Activated B cell treated with CpG ODN at 0.5 μM for 24 hours (primary cell): ENCODE data around the gene TTC12. TPM values are rescaled to one million over a fixed set of nuclear protein-coding genes. Genes with fewer than 3 reads are reported as not detected.

Source experiments
- ATAC-seq: fragments of 200-7000 bp; cut with Tn5 transposase; one replicate; pipeline ENCODE4 v1.10.0; 2021; ENCODE audit warnings: low read depth, mild to moderate bottlenecking, moderate library complexity
- CTCF ChIA-PET: fragments of 350-600 bp; sonication (Branson Sonifier 250); formaldehyde crosslinking; loops from one replicate; lab custom pipeline; 2021; ENCODE audit warnings: antibody characterized with exemption; lab: Charles Lee
- POLR2A ChIA-PET: fragments of 350-600 bp; sonication (Branson Sonifier 250); formaldehyde crosslinking; loops from one replicate; lab custom pipeline; 2021; ENCODE audit warnings: antibody characterized with exemption; lab: Charles Lee
- DNase-seq: peaks from one replicate; pipeline ENCODE4 v3.0.0; 2022
- H3K27ac Mint-ChIP-seq: one replicate; pipeline ENCODE4 v1.8.0; 2020; ENCODE audit warnings: mixed read lengths
- H3K27me3 Mint-ChIP-seq: one replicate; pipeline ENCODE4 v1.8.0; 2021; ENCODE audit warnings: mixed read lengths
- H3K36me3 Mint-ChIP-seq: one replicate; pipeline ENCODE4 v1.8.0; 2021; ENCODE audit warnings: low read depth, mixed read lengths
- H3K4me1 Mint-ChIP-seq: one replicate; pipeline ENCODE4 v1.8.0; 2021; ENCODE audit warnings: mixed read lengths
- H3K4me3 Mint-ChIP-seq: one replicate; pipeline ENCODE4 v1.8.0; 2020; ENCODE audit warnings: mild to moderate bottlenecking, mixed read lengths
- H3K9me3 Mint-ChIP-seq: one replicate; pipeline ENCODE4 v1.8.0; 2020; ENCODE audit warnings: mixed read lengths
- intact Hi-C: fragments of 100-400 bp; cut with micrococcal nuclease; formaldehyde crosslinking; loops from one replicate; pipeline ENCODE4 v1.15.1; 2024
- total RNA-seq: library from RNA; stranded (reverse); gene quantifications from 2 replicates; pipeline ENCODE4 v1.2.3, GENCODE V29; 2022
- TF ChIP-seq, protein P1 (sequence below): fragments of 200-600 bp; IDR thresholded peaks from one replicate; pipeline ENCODE4 v1.8.0; 2022; ENCODE audit warnings: antibody characterized with exemption, mild to moderate bottlenecking

Gene TTC12
- total RNA-seq, 1 donor from 2014 or later: 25.2 TPM

DNA sequence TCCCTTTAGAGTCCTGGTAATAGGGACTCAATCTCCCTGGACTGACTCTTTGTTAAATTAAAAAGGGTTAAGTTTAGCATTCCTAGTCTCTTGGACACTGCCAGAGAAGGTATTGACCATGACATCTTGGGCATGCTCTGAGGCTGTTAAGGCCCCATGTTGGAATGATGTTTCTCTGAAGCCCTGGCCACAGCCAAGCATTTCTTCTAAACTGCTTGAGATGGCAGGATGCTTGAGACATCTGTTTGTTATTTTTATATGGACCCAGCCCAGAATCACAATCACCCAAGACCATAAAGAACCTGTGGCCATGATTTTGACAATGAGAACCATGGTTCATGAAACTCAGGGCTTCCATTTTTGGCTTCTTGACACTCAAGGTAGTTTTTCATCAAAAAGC is 67.7 kb downstream of the TTC12 start:
- peaks cover 5% of the 10 kb centered on the region for H3K4me1 Mint-ChIP-seq
- ChIA-PET POLR2A (no interaction called here), CTCF (no interaction called here)
- no peak overlapping the region for H3K4me3 Mint-ChIP-seq
- H3K9me3 Mint-ChIP-seq: peaks cover 2% of the 10 kb centered on the region
- H3K27ac Mint-ChIP-seq: no peak overlapping the region
- TF ChIP-seq, protein P1, sequence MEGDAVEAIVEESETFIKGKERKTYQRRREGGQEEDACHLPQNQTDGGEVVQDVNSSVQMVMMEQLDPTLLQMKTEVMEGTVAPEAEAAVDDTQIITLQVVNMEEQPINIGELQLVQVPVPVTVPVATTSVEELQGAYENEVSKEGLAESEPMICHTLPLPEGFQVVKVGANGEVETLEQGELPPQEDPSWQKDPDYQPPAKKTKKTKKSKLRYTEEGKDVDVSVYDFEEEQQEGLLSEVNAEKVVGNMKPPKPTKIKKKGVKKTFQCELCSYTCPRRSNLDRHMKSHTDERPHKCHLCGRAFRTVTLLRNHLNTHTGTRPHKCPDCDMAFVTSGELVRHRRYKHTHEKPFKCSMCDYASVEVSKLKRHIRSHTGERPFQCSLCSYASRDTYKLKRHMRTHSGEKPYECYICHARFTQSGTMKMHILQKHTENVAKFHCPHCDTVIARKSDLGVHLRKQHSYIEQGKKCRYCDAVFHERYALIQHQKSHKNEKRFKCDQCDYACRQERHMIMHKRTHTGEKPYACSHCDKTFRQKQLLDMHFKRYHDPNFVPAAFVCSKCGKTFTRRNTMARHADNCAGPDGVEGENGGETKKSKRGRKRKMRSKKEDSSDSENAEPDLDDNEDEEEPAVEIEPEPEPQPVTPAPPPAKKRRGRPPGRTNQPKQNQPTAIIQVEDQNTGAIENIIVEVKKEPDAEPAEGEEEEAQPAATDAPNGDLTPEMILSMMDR: no peak
- DNase-seq: no peak
- intact Hi-C loops: no loop called here
- H3K27me3 Mint-ChIP-seq: peaks cover 3% of the 10 kb centered on the region
- peaks cover 9% of the 10 kb centered on the region for H3K36me3 Mint-ChIP-seq
- no peak for ATAC-seq

DNA sequence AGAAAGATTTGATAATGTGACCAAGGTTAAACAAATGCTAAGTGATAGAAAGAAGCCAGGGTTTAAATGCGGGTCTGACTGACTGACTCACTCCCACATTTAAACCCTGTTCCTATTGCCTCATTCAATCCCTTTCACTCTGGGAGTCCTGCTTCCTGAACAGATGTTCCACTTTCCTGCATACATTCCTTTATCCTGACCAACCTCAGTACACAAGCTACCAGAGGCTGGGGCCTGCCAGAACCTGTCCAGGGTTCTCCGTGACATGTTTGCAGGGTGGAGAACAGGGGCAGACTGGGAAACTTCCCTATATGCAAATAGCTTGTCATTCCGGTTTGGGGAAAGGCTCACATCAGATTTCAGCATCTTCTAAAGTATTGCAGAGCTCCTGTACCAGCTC is 70.2 kb downstream of the TTC12 start:
- H3K4me3 Mint-ChIP-seq: no peak overlapping the region
- no peak overlapping the region for H3K27ac Mint-ChIP-seq
- ATAC-seq: no peak
- DNase-seq: no peak
- peaks cover 4% of the 10 kb centered on the region for H3K27me3 Mint-ChIP-seq
- TF ChIP-seq, protein P1: no peak
- CTCF ChIA-PET: no interaction called here
- H3K4me1 Mint-ChIP-seq: no peaks in the 10 kb centered on the region
- H3K9me3 Mint-ChIP-seq: no peaks in the 10 kb centered on the region
- POLR2A ChIA-PET: no interaction called here
- peaks cover 6% of the 10 kb centered on the region for H3K36me3 Mint-ChIP-seq
- intact Hi-C loops: no loop called here

DNA sequence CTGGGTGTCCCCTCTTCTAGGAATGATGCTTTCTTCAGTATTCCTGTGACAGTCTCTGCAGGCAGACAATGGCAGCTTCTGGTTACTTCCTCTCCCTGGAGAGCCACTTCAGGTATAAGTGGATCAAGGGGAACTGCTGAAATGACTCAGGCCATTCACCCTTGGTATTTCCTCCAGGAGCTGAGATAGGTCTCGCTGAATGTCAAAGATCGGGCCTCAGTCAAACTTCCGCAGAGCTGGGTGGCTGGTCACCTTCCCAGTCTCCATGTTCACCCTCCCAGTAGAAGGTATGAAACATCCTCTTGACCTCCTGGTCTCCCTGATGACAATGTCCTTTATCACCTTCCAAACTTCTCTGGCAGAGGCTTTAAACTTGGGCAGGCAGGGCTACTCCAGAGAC is 71.4 kb downstream of the TTC12 start:
- no peaks in the 10 kb centered on the region for H3K4me1 Mint-ChIP-seq
- H3K4me3 Mint-ChIP-seq: no peak overlapping the region
- peaks cover 4% of the 10 kb centered on the region for H3K27me3 Mint-ChIP-seq
- H3K36me3 Mint-ChIP-seq: no peaks in the 10 kb centered on the region
- ChIA-PET POLR2A (no interaction called here), CTCF (no interaction called here)
- TF ChIP-seq, protein P1: no peak
- ATAC-seq (no peak), DNase-seq (no peak)
- intact Hi-C loops: no loop called here
- no peak overlapping the region for H3K27ac Mint-ChIP-seq
- no peaks in the 10 kb centered on the region for H3K9me3 Mint-ChIP-seq

DNA sequence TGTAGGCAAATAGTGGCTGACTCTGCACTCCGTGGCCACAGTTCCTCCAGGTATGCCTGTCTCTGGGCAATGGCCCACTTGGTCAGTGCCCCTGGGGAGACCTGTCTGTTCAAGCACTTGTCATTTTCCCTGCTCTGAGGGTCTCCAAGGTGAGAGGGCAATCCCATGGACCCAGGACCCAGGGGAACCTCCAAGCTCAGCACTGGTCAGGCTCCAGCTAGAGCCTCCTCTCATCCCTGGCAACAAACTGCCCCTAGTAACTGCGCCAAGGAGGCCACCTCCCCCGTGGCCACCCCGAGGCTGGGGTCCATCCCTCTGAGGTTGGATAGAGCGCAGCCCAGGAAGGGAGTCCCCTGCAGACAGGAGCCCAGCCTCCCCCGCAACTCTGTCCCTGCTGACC is 72.5 kb downstream of the TTC12 start:
- Mint-ChIP-seq H3K27ac (no peak overlapping the region), H3K4me3 (no peak overlapping the region), H3K9me3 (no peaks in the 10 kb centered on the region), H3K4me1 (no peaks in the 10 kb centered on the region), H3K36me3 (no peaks in the 10 kb centered on the region), H3K27me3 (peaks cover 4% of the 10 kb centered on the region)
- ChIA-PET POLR2A (no interaction called here), CTCF (no interaction called here)
- DNase-seq (no peak), ATAC-seq (no peak)
- intact Hi-C loops: no loop called here
- TF ChIP-seq, protein P1: no peak

DNA sequence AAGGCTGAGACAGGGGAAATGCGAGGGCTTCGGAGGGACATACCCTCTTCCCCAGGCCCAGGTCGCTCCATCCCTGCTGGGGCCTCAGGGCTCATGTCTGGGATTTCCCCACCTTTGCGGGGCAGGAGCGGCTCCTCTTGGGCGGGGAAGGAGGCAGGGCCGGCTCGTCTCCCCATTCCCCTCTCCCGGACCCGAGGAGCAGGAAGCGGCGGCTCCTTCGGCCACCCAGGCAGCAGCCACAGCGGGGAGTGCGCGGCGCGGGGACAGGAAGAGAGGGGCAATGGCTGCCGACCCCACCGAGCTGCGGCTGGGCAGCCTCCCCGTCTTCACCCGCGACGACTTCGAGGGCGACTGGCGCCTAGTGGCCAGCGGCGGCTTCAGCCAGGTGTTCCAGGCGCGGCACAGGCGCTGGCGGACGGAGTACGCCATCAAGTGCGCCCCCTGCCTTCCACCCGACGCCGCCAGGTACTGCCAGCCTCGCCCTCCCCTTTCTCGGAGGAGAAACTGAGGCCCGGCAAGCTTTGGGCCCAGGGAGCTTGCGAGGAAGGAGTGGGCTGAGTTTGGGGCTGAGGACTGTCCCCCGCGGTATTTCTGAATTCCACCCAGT is 73.3 kb downstream of the TTC12 start, which contains the start of gene ANKK1:
ANKK1 (plus strand) TSS at position 175 of the 607 bp plus-strand sequence; CDS start at position 281, 106 bp downstream.
- Mint-ChIP-seq H3K27me3 (peaks cover 6% of the 10 kb centered on the region), H3K36me3 (no peaks in the 10 kb centered on the region), H3K4me3 (no peak within 1 kb of the TSS), H3K4me1 (no peaks in the 10 kb centered on the region), H3K9me3 (no peaks in the 10 kb centered on the region), H3K27ac (no peak within 1 kb of the TSS)
- ATAC-seq: no peak
- ChIA-PET POLR2A (no interaction called here), CTCF (no interaction called here)
- TF ChIP-seq, protein P1: no peak
- DNase-seq: no peak
- intact Hi-C loops: no loop called here
